ENCODE data around the gene RAB40B.

RAB40B gene

DNA sequence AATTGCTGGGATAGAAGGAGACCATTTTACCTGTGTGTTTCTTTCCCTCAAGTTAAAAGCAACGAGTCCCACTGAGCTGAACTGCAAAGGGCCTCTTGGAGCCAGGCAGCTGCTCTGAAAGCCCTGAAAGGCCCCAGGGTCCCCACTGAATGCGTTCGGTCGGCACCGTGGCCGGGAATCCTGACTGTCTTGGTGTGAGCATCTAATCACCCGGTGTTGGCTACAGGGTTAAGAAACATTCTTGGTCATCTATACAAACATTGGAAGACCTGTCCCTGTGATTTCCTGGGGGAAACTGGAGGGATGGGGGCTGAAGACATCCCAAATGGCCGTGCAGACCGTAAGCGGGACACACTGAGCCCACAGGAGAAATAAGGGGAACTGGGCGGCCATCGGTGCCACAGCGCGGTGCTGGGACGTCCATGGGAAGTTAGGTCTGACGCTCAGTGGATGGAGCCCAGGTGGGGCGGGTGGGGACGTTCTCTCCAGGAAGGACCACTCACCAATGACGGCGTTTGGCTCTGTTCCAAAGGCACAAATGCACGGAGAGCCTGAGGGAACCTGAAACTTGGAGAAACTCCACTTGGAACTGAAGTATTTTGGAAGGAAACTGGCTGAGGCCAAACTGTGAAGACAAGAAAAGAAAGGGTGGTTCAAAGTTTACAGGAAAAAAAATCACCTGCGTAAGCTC is 82.3 kb downstream of the RAB40B start:
- TF ChIP-seq, protein P1, sequence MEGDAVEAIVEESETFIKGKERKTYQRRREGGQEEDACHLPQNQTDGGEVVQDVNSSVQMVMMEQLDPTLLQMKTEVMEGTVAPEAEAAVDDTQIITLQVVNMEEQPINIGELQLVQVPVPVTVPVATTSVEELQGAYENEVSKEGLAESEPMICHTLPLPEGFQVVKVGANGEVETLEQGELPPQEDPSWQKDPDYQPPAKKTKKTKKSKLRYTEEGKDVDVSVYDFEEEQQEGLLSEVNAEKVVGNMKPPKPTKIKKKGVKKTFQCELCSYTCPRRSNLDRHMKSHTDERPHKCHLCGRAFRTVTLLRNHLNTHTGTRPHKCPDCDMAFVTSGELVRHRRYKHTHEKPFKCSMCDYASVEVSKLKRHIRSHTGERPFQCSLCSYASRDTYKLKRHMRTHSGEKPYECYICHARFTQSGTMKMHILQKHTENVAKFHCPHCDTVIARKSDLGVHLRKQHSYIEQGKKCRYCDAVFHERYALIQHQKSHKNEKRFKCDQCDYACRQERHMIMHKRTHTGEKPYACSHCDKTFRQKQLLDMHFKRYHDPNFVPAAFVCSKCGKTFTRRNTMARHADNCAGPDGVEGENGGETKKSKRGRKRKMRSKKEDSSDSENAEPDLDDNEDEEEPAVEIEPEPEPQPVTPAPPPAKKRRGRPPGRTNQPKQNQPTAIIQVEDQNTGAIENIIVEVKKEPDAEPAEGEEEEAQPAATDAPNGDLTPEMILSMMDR (IDR thresholded peaks at IDR 0.05; ENCODE audit: low read depth, low read length): no peak
- H3K4me3 ChIP-seq (ENCODE audit: low read depth, low read length): no peak overlapping the region
- DNase-seq (ENCODE audit: low read depth, low spot score): no peak
- in situ Hi-C loops (cut with HindIII; ENCODE audit: low sequenced_read_pairs): no loop called here

DNA sequence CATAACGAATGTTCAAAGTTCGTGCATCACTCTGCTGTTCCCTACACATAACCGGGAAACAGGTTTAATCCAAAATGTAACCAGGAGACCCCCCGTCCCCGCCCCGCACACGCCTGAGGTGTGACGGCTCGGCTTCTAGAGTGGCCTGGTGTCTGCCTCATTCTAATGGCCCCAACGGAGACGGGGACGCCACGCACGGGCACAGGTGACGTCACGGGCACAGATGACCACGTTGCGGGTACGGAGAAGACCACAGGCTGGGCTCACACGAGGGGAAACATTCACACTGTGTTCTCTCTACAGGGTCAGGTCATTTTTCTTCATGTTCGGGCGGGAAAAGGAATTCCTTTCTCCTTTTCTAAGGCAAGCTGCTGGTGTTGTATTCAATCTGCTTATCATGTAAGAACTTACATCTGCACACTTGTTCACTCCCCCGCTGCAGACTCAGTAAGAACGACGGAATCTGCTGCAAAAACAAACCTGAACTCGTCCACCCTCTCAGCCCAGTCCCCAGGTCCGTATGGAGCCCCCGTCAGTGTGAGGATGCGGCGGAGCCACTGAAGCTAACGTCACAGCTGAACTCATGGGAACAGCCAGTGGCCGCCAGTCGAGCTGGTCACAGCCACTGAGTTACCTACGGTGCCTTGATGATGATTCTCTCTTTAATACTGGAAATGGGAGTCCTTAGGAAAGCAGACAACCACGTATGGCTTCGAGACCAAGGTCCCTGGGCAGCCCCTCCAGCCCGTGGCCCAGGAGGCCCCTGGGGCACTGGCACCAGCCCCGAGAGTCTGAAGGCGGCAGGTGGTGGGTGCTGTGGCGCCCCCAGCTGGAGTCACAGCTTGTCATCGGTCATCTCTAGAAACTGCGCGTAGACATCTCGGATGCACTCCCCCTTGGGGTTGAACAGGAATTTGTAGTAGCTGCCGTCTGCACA is 83.1 kb downstream of the RAB40B start:
- TF ChIP-seq, protein P1 (IDR thresholded peaks at IDR 0.05; ENCODE audit: low read depth, low read length): peak; percentile 19
- no peak for DNase-seq (ENCODE audit: low read depth, low spot score)
- no peak overlapping the region for H3K4me3 ChIP-seq (ENCODE audit: low read depth, low read length)
- in situ Hi-C loops (cut with HindIII; ENCODE audit: low sequenced_read_pairs): no loop called here

DNA sequence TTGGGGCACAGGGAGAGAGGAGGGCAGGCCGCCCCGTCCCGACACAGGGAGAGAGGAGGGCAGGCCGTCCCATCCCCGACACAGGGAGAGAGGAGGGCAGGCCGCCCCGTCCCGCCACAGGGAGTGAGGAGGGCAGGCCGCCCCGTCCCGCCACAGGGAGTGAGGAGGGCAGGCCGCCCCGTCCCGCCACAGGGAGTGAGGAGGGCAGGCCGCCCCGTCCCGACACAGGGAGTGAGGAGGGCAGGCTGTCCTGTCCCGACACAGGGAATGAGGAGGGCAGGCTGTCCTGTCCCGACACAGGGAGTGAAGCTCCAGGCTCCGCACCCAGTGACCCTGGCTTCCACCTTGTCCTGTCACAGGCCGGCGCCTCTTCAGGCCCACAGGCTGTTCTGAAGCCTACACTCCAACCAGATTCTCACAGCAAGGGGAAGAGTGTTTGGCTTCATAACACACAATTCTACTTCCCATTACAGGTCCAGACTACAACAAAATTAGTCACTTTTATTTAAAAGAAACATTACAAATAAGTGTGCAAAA is 84.3 kb downstream of the RAB40B start:
- TF ChIP-seq, protein P1 (IDR thresholded peaks at IDR 0.05; ENCODE audit: low read depth, low read length): no peak
- no peak overlapping the region for H3K4me3 ChIP-seq (ENCODE audit: low read depth, low read length)
- in situ Hi-C loops (cut with HindIII; ENCODE audit: low sequenced_read_pairs): no loop called here
- no peak for DNase-seq (ENCODE audit: low read depth, low spot score)

DNA sequence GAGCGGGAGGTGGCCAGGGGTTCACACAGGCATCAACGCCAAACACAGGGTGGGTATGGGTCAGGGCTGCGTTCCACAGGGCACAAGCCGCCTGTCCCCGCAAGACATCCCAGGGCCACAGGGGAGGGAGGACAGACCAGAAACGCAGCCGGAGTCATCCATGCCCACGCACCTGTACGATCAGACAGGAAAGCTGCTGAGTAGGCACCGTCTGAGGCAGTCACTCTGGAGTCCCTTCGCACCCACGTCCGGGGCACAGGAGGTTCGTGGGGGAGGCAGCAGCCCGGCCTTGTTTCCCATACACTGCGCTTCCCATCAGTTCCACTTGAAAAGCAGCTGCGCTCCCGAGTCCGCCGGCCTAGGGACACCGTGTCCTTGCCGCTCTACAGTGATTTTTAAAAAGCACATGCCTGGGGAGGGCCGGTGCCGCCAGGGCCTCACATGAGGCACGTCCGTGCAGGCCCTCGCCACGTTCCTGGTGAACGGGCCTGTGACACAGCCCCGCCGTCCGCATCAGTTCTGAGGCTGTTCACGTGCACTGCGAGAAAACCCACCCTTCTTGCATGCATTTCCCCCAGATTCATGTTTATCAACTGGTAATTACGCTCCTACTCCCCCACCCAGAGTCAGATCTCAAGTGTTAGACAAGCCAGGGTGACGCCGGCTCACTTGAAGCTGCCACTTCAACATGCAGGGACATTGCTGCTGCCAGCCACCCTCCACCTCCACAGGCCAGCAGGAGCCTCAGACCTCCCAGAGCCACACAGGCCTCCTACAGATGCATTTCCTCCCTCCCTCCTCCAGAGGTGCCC is 85.0 kb downstream of the RAB40B start:
- no peak overlapping the region for H3K4me3 ChIP-seq (ENCODE audit: low read depth, low read length)
- TF ChIP-seq, protein P1 (IDR thresholded peaks at IDR 0.05; ENCODE audit: low read depth, low read length): no peak
- no peak for DNase-seq (ENCODE audit: low read depth, low spot score)
- in situ Hi-C loops (cut with HindIII; ENCODE audit: low sequenced_read_pairs): no loop called here

DNA sequence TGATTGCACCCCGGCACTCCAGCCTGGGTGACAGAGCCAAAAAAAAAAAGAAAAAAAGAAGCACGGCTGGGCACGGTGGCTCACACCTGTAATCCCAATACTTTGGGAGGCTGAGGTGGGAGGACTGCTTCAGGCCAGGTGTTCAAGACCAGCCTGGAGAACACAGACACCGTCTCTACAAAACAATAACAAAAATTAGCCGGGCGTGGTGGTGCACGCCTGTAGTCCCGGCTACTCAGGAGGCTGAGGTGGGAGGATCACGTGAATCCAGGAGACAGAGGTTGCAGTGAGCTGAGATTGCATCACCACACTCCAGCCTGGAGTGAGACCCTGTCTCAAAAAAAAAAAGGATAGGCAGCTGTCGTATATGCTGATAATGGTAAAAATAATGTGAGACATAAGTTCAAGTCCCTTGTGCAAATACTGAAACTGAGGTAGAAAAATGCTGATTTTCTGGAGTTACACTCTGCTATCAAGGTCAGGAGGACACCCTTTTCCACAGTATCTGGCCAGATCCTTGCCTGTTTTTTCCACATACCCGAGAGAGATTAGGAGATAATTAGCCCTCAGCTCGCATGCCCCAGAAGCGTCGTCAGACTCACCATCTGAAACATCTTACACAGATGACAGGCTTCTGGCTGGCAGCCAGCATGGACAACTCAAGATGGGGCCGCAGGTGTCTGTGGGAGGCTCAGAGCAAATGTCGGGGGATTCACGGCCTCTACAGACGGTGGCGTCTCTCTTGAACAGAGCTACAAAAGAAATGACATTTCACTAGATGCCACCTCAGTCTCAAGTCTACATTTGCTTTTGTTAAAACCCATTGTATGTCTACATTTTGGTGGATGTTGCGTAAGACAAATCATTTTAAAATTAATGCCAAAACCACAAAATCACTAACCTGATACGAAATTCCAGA is 87.1 kb downstream of the RAB40B start:
- no peak for DNase-seq (ENCODE audit: low read depth, low spot score)
- H3K4me3 ChIP-seq (ENCODE audit: low read depth, low read length): no peak overlapping the region
- TF ChIP-seq, protein P1 (IDR thresholded peaks at IDR 0.05; ENCODE audit: low read depth, low read length): no peak
- in situ Hi-C loops (cut with HindIII; ENCODE audit: low sequenced_read_pairs): no loop called here

Measured in astrocyte of the spinal cord (primary cell).